Superior temporal gyrus (tissue), 1 donor: ENCODE results near the gene RFPL2.
"Not testable (repeated sequence)": the region's sequence is repeated elsewhere in the genome, so short reads cannot be mapped to it uniquely, and the experiment has no call there.

Source experiments
- DNase-seq: peaks from one replicate; pipeline ENCODE4 v3.0.0-alpha.2; 2016; ENCODE audit errors: extremely low spot score

Gene RFPL2

DNA sequence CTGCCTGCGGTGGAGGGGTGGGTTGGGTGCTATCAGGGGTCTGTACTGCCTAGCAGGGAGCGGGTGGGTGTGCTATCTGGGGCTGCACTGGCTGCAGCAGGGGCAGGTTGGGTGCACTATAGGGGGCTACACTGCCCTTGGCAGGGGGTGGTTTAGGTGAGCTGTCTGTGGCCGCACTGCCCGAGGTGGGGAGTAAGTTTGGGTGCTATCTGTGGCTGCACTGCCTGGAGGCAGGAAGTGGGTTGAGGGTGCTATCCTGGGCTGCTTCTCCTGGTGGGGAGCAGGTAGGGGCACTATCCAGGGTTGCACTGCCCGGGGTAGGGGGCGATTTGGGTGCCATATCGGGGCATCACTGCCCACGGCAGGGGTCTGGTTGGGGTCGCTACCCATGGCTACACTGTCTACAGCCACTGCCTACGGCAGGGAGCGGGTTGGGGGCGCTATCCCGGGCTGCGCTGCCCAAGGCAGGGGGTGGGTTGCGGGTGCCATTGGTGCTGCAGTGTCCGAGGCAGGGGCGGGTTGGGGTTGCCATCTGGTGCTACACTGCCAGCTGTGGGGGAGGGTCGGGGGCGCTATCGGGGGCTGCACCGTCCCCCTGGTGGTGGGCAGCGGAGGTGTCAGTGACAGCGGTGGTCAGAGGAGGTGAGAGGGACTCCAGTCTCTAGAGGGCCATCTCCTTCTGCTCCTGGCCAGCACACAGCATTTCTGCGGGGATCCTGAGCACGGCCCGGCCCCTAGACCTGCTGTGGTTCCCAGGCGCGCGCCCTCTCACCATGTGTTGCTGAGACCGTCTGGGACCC lies 1.3 kb upstream of the RFPL2 start:
- DNase-seq: no peak

DNA sequence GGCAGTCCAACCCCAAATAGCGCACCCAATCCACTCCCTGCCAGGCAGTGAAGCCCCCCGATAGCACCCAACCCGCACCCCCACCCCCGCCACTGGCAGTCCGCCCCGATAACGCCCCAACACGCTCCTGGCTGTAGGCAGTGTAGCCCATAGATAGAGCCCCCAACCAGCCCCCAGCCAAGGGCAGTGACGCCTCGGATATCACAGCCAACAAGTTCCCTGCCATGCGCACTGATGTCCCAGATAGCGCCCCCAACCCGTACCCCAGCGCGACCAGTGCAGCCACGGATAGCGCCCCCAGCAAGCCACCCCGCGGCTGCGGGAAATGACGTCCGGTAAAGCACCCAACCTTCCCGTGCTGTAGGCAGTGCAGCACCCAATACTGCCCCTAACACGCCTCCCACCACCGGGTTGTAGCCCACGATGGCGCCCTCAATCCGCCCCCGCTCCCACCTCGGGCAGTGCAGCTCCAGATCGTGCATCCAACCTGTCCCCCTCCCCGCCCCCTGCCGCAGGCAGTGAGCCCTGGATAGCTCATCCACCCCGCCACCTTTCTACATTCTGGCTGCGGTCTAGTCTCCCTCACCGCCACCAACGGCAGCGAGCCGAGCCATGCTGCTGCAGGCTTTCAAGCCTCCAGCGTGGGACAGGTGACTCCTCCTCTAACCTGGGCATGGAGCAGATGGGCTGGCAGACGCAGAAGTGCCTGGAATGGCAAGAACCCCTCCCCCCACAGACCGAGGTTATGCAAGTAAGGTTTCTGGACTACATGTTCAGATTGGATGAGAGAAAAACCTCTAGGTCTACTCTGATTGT lies 625 bp downstream of the RFPL2 start:
- no peak for DNase-seq

GRCh38 chr22:32203181-32204039 lies 1.5 kb downstream of the RFPL2 start:
- no peak for DNase-seq

DNA sequence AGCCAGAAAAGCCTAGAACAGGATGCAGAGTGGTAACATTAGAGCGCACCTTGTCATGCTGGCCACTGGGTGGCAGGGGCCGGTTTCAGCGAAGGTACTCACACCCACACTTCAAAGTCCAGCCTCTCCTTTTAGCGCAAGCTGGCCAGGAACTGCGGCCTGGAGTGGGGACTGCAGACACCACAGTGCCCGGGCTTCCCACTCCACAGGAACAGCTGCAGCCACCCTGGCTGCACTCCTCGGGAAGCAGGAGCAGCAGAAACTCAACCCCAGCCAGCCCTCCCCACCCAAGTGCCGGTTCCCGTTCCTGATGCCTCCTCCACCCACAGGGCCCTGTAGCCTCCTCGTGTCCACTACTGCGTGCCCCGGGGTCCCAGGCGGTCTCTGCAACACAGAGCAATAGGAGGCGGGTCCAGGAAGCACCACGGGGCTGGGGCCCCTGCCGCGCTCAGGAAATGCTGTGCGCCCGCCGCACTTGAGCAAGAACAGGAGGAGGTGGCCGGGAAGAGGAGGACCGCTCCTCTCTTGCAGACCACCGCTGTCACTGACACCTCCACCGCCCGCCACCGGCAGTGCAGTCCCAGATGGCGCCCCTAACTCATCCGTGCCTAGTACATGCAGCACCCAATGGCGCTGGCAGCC lies 2.2 kb downstream of the RFPL2 start:
- DNase-seq: peak; percentile 36

DNA sequence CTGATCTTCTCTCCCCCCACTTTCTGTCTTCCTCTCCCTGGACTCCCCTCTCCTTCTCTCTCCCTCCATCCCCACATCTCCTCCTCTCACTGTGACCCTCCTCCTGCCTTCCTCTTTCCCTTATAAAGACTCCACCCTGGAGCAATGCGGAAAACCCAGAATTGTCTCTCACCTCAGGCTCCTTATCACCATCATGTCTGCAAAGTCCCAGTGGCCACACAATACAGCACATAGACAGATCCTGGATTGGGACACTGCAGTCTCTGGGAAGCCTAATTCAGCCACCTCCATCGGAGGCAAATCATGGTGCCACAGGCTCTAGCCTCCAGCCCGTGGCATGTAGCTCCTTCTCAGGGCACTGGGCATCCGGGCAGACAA lies 2.7 kb downstream of the RFPL2 start:
- no peak for DNase-seq

DNA sequence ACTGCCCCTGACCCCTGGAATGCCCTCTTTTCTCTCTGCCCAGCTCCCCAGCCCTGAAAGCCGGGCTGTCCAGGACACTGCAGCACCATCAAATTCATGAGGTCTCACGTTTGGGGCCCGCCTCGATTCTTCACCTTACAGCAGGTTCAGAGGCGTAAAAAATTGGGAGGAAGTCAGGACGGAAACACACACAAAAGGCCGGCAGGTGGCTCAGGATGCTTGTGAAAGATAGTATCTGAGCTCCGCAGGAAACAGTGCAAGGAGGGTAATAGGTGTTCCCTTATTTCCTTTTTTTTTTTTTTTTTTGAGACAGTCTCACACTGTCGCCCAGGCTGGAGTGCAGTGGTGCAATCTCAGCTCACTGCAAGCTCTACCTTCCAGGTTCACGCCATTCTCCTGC lies 4.1 kb downstream of the RFPL2 start:
- no peak for DNase-seq

GRCh38 chr22:32199961-32200360 lies 4.9 kb downstream of the RFPL2 start:
- no peak for DNase-seq

DNA sequence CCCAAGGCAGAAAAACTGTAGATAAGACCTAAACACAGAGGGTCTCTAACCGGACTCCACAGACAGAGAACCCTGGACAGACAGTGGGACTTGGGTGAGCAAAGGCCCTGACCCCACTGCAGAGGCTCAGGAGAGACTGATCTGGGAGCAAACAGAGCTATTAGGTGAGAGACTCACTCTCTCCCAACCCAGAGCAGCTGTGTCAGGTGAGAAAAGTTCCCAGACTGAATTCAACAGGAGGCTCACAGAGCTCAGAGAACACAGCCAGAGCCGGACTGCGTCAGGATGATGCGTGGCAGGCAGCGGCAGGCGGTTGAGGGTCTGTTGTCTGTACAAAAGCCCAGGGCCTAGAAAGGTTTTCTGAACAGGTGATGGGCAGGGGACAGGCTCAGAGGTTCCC lies 5.5 kb downstream of the RFPL2 start:
- no peak for DNase-seq

GRCh38 chr22:32197553-32198226 lies 7.2 kb downstream of the RFPL2 start:
- not testable (repeated sequence) for DNase-seq

DNA sequence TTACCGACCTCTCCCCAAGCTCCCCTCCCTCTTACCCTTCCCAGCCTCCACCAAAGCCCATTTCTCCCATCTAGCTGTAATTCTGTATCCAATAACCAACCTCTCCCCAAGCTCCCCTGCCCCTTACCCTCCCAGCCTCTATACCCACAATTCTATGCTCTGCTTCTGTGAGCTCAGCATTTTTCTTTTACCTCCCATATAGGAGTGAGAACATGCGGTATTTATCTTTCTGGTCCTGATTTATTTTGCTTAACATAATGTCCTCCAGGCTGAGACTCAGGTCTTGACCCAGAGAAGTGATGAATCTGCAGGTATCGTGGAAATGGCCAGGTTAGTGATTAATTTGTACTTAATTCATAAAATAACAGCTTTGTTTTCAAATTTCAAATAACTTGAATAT lies 9.0 kb downstream of the RFPL2 start:
- not testable (repeated sequence) for DNase-seq

DNA sequence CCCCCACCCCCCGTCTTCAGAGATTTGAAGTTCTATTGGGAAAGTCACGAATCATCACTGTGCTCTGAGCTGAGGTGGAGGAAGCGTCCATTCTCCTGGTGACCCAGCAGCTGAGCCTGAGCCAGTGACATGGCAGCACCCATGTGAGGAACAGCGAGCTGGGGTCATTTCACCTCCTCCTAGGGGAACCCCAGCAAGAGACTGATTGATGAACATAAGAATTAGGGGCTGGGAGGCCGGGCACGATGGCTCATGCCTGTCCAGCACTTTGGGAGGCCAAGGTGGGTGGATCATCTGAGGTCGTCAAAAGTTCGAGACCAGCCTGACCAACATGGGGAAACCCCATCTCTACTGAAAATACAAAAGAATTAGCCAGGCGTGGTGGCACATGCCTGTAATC lies 11.5 kb downstream of the RFPL2 start:
- not testable (repeated sequence) for DNase-seq

DNA sequence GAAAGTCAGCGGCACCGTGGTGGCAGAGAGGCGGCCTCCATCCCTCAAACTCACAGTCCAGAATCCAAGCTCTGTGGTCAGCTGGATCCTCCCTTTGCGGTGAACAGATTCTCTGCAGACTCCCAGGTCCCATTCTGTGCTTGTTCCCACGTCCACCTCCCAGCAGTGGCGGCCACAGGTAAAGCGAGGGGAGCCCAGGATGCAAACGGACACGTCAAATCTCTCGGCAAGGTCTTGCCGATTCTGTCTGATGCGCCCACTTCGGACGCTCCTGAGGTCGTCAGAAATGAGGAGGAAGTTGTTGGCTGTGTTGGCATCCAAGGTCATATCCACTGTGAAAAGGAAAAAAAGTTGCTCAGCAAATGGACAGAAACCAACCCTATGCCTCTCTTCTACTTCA lies 13.9 kb downstream of the RFPL2 start:
- DNase-seq: not testable (repeated sequence)

GRCh38 chr22:32185821-32186220 lies 19.1 kb downstream of the RFPL2 start:
- no peak for DNase-seq

DNA sequence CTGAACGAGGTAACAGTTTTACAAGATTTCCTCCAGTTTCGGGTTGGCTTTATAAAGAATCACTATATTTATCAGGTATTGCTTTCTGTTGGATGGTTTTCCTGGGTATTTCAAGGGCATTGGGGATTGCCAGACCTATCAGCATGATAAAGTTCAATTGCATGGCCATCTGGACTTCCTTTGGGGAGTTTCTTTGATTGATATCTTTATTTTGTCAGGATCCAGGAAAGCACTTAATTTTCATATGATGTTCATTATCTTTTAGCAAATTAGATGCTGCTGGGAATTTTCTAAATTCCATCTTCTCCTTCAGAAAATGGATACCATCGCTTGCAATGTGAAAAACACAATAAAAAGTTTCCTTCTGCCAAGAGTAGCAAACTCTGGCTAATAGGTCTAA lies 21.2 kb downstream of the RFPL2 start:
- DNase-seq: no peak

DNA sequence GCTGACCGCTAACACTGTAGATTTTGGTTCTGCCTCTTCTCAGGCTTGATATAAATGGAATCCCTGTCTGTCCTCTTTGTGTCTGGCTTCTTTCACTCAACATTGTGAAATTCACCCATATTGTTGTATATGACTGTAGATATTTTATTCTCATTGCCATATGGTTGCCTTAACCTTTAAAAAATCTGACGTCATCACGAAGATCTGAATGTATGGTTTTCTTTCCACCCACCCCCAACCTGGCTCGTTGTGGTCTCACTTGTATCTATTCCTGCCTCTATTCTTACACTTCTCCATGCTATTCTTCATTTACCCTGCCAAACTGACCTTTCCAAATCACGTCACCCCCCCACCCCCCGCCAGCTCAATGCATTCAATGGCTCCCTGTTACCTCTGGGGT lies 23.8 kb downstream of the RFPL2 start:
- no peak for DNase-seq

GRCh38 chr22:32177221-32177765 lies 27.6 kb downstream of the RFPL2 start:
- no peak for DNase-seq

GRCh38 chr22:32175683-32176644 lies 28.9 kb downstream of the RFPL2 start:
- no peak for DNase-seq

GRCh38 chr22:32175115-32175514 lies 29.8 kb downstream of the RFPL2 start:
- DNase-seq: no peak

GRCh38 chr22:32165681-32166080 lies 39.2 kb downstream of the RFPL2 start:
- no peak for DNase-seq
